ENCODE results near the gene PLEKHG1. TPM values are rescaled to one million over a fixed set of nuclear protein-coding genes. Genes with fewer than 3 reads are reported as not detected.

PLEKHG1 gene
- total and polyA plus RNA-seq, 2 experiments from 2014 or later, result 0.89 to 2.5 TPM

DNA sequence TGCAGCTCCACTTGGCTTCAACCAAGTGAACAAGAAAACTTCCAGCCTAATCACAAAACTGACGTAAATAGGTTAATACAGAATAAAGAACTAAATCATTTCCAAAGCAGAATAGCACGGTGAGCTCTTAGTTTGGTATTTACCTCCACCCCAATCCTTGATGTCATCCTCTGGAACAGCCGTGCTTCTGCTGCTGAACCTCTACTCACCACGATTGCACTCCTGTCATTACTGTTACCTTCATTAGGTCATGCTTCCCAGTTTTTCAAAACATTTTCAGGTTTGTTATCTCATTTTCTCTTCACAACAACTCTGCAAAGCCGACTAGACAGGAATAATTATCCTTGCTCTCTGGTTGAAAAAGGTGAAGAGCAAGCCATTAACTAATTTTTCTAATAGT lies 15.6 kb upstream of the PLEKHG1 start (continued):
- TF ChIP-seq CREB1 (CRISPR knock-in tag; IDR thresholded peaks at IDR 0.05; ENCODE audit: low read depth) (no peak), EZH2phosphoT487 (IDR thresholded peaks at IDR 0.05; ENCODE audit: unreplicated experiment) (no peak), EZH2 (IDR thresholded peaks at IDR 0.05; ENCODE audit: low read depth, unreplicated experiment) (no peak)
- TF ChIP-seq, protein P1, sequence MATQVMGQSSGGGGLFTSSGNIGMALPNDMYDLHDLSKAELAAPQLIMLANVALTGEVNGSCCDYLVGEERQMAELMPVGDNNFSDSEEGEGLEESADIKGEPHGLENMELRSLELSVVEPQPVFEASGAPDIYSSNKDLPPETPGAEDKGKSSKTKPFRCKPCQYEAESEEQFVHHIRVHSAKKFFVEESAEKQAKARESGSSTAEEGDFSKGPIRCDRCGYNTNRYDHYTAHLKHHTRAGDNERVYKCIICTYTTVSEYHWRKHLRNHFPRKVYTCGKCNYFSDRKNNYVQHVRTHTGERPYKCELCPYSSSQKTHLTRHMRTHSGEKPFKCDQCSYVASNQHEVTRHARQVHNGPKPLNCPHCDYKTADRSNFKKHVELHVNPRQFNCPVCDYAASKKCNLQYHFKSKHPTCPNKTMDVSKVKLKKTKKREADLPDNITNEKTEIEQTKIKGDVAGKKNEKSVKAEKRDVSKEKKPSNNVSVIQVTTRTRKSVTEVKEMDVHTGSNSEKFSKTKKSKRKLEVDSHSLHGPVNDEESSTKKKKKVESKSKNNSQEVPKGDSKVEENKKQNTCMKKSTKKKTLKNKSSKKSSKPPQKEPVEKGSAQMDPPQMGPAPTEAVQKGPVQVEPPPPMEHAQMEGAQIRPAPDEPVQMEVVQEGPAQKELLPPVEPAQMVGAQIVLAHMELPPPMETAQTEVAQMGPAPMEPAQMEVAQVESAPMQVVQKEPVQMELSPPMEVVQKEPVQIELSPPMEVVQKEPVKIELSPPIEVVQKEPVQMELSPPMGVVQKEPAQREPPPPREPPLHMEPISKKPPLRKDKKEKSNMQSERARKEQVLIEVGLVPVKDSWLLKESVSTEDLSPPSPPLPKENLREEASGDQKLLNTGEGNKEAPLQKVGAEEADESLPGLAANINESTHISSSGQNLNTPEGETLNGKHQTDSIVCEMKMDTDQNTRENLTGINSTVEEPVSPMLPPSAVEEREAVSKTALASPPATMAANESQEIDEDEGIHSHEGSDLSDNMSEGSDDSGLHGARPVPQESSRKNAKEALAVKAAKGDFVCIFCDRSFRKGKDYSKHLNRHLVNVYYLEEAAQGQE (IDR thresholded peaks at IDR 0.05; ENCODE audit: unreplicated experiment), result no peak

DNA sequence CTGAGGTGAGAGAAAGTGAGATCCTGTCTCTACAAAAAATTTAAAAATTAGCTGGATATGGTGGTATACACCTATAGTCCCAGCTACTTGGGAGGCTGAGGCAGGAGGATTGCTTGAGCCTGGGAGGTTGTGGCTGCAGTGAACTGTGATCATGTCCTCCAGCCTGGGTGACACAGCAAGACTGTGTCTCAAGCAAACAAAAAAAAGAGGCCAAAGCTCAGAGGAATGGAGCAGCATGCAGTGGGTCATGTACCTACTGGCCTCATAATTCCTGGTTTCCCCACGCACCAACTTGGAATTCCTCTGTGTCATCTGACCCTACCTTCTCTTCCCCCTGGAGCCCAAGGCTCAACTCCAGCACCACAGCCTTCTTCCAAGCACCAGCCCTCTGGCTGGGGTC lies 15.1 kb upstream of the PLEKHG1 start:
- no peaks in the 10 kb centered on the region for H3K79me2 ChIP-seq (replicated peaks; ENCODE audit: insufficient read depth)
- no peaks in the 10 kb centered on the region for H3K36me3 ChIP-seq (ENCODE audit: insufficient read depth)
- H3K27ac ChIP-seq (ENCODE audit: low read depth), result no peak overlapping the region
- H3K4me3 ChIP-seq, result no peak overlapping the region
- H3K4me1 ChIP-seq (ENCODE audit: insufficient read depth), result no peaks in the 10 kb centered on the region
- ATAC-seq (no peak), DNase-seq (ENCODE audit: low spot score) (no peak)
- H2AFZ ChIP-seq, result no peak overlapping the region
- H3K9me2 ChIP-seq (ENCODE audit: insufficient read depth), result no peaks in the 10 kb centered on the region
- Mint-ChIP-seq H3K36me3 (ENCODE audit: low read depth) (no peaks in the 10 kb centered on the region), H3K9me3 (no peaks in the 10 kb centered on the region), H3K27me3 (ENCODE audit: insufficient read depth, low read depth, poor library complexity) (no peaks in the 10 kb centered on the region), H3K4me3 (no peak overlapping the region), H3K4me1 (peaks cover 6% of the 10 kb centered on the region; the same call in 2 of the 3 replicates), H3K27ac (no peak overlapping the region)
- no peaks in the 10 kb centered on the region for H3F3A ChIP-seq (replicated peaks; ENCODE audit: low read depth)
- no peak overlapping the region for H3K4me2 ChIP-seq
- H4K20me1 ChIP-seq (replicated peaks; ENCODE audit: insufficient read depth), result no peaks in the 10 kb centered on the region
- no peaks in the 10 kb centered on the region for H3K27me3 ChIP-seq (ENCODE audit: insufficient read depth)
- TF ChIP-seq EZH2 (IDR thresholded peaks at IDR 0.05; ENCODE audit: low read depth, unreplicated experiment) (no peak), CTCF (conservative IDR thresholded peaks at IDR 0.05; ENCODE audit: low read depth in 2 of 2) (no peak), NANOG (IDR thresholded peaks at IDR 0.05; ENCODE audit: borderline replicate concordance) (no peak), ZNF462 (CRISPR knock-in tag; IDR thresholded peaks at IDR 0.05) (no peak), ZNF114 (CRISPR knock-in tag; IDR thresholded peaks at IDR 0.05) (no peak), JUNB (IDR thresholded peaks at IDR 0.05; ENCODE audit: unreplicated experiment) (no peak), STAT1 (IDR thresholded peaks at IDR 0.05; ENCODE audit: unreplicated experiment) (no peak), CREB1 (CRISPR knock-in tag; IDR thresholded peaks at IDR 0.05; ENCODE audit: low read depth) (no peak)
- TF ChIP-seq, protein P1 (IDR thresholded peaks at IDR 0.05; ENCODE audit: unreplicated experiment), result no peak
